Smooth muscle cell (in vitro differentiated cells): Measurements from ENCODE around the gene ENPP3. TPM values are rescaled to one million over a fixed set of nuclear protein-coding genes. Genes with fewer than 3 reads are reported as not detected.
A peak's percentile ranks its signal among the peaks of the same experiment; 100 is the strongest.

ENCODE experiments used
- DNase-seq: peaks from one replicate; lab custom pipeline; 2025; ENCODE audit not compliant: unreplicated experiment; lab: John Stamatoyannopoulos, UW
- H2AFZ ChIP-seq: fragments of 200-600 bp; sonication (generic); 2 replicates; pipeline ENCODE4 v1.6.0; 2016; ENCODE audit warnings: antibody characterized with exemption, low read depth, mild to moderate bottlenecking
- H3F3A ChIP-seq: fragments of 200-600 bp; sonication (generic); 2 replicates; pipeline ENCODE4 v1.6.0; 2017; ENCODE audit warnings: antibody characterized with exemption, low read depth
- H3K27ac ChIP-seq: fragments of 200-600 bp; sonication (generic); 2 replicates; pipeline ENCODE4 v1.5.1; 2016; ENCODE audit warnings: low read depth, mild to moderate bottlenecking
- H3K27me3 ChIP-seq: fragments of 200-600 bp; sonication (generic); 2 replicates; pipeline ENCODE4 v1.6.1; 2016; ENCODE audit warnings: low read depth, mild to moderate bottlenecking
- H3K36me3 ChIP-seq: fragments of 200-600 bp; sonication (generic); 2 replicates; pipeline ENCODE4 v1.5.1; 2016; ENCODE audit warnings: low read depth
- H3K4me1 ChIP-seq: fragments of 200-600 bp; sonication (generic); 2 replicates; pipeline ENCODE4 v1.5.1; 2016; ENCODE audit warnings: low read depth
- H3K4me2 ChIP-seq: fragments of 200-600 bp; sonication (generic); 2 replicates; pipeline ENCODE4 v1.6.0; 2016; ENCODE audit warnings: mild to moderate bottlenecking
- H3K4me3 ChIP-seq: fragments of 200-600 bp; sonication (generic); 2 replicates; pipeline ENCODE4 v1.5.1; 2016; ENCODE audit warnings: mild to moderate bottlenecking
- H3K79me2 ChIP-seq: fragments of 200-600 bp; sonication (generic); 2 replicates; pipeline ENCODE4 v1.6.0; 2016; ENCODE audit warnings: low read depth, mild to moderate bottlenecking
- H3K9ac ChIP-seq: fragments of 200-600 bp; sonication (generic); 2 replicates; pipeline ENCODE4 v1.6.0; 2016; ENCODE audit warnings: low read depth
- H3K9me3 ChIP-seq: fragments of 200-600 bp; sonication (generic); replicated peaks from 2 replicates; pipeline ENCODE4 v1.5.1; 2016; ENCODE audit warnings: low read depth
- H4K20me1 ChIP-seq: fragments of 200-600 bp; sonication (generic); 2 replicates; pipeline ENCODE4 v1.6.0; 2016; ENCODE audit warnings: low read depth
- CTCF ChIP-seq: fragments of 200-600 bp; sonication (generic); IDR thresholded peaks from 2 replicates; pipeline ENCODE4 v1.5.1; 2017; ENCODE audit warnings: borderline replicate concordance, mild to moderate bottlenecking, antibody characterized with exemption; ENCODE audit not compliant: insufficient read depth, poor library complexity, severe bottlenecking
- WGBS: methylation state at CpG from one replicate; pipeline ENCODE4 v1.1.7; 2016; ENCODE audit warnings: low lambda C conversion rate; 5-methylcytosine and 5-hydroxymethylcytosine counted together
- polyA plus RNA-seq: library from polyadenylated mRNA; unstranded; fragments of >200 nt; fragmentation: Nextera tagmentation; extraction: Ambion mirVana; gene quantifications from 2 replicates; pipeline ENCODE4 v1.2.1, GENCODE V29; 2016
- total RNA-seq: library from RNA; depleted of rRNA; stranded (reverse); fragments of >200 nt; gene quantifications from 2 replicates; pipeline ENCODE4 v1.2.3, GENCODE V29; 2014

Gene ENPP3
- total and polyA plus RNA-seq, 2 experiments from 2014 or later = 0.16 to 0.18 TPM

DNA sequence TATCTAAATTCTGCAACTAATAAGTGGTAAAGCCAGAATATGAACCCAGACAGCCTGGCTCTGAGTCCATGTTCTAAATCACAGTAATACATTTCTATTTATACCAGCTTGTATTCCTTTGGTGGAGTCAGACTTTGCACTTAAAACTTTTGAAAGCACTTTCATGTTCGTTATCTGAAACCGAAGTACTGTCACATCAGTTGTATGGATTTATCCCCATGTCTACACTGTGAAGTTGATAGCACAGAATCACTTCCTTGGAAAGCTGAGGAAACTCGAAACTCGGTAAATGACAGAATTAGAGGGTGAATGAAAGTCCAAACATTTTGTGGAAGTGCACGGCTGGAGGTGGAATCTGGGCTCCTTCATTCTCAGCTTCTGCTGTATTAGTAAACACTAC is 102.0 kb downstream of the ENPP3 start:
- peak overlapping the region; percentile 51 for H2AFZ ChIP-seq
- H3K36me3 ChIP-seq = no peaks in the 10 kb centered on the region
- H3K4me1 ChIP-seq = peaks cover 7% of the 10 kb centered on the region
- no peaks in the 10 kb centered on the region for H4K20me1 ChIP-seq
- H3K4me2 ChIP-seq = peak overlapping the region; percentile 40
- peak overlapping the region; percentile 29 for H3K27ac ChIP-seq
- H3K27me3 ChIP-seq = no peaks in the 10 kb centered on the region
- H3K79me2 ChIP-seq = no peaks in the 10 kb centered on the region
- H3F3A ChIP-seq = no peaks in the 10 kb centered on the region
- no peak for DNase-seq
- no peak overlapping the region for H3K9ac ChIP-seq
- no peaks in the 10 kb centered on the region for H3K9me3 ChIP-seq
- WGBS = 31% methylated on average over 5 of the region's 5 CpGs
- no peak overlapping the region for H3K4me3 ChIP-seq
- TF ChIP-seq CTCF = no peak

DNA sequence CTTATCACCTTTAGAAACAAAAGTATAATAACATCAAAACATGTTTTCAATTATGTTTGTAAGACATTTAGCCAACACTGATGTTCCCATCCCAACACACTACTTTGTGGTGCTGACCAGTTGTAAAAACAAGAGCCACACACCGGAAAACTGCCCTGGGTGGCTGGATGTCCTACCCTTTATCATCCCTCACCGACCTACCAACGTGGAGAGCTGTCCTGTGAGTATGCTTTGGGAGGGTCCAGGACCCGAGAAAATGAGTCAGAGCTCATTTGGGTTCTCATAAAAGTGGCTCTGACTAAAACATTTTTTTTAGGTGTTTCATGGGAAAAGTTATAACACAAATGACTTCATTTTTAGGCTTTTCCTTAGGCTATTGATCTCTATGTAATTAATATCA is 103.1 kb downstream of the ENPP3 start:
- H3K4me1 ChIP-seq = peaks cover 7% of the 10 kb centered on the region
- no peaks in the 10 kb centered on the region for H3K79me2 ChIP-seq
- no peaks in the 10 kb centered on the region for H3K9me3 ChIP-seq
- no peaks in the 10 kb centered on the region for H3K27me3 ChIP-seq
- H3F3A ChIP-seq = no peaks in the 10 kb centered on the region
- H3K4me3 ChIP-seq = no peak overlapping the region
- H3K4me2 ChIP-seq = no peak overlapping the region
- no peak overlapping the region for H2AFZ ChIP-seq
- DNase-seq = no peak
- no peak overlapping the region for H3K9ac ChIP-seq
- H3K27ac ChIP-seq = peak overlapping the region; percentile 29
- no peak for TF ChIP-seq CTCF
- WGBS = 26% methylated on average over 4 of the region's 4 CpGs
- H4K20me1 ChIP-seq = no peaks in the 10 kb centered on the region
- H3K36me3 ChIP-seq = no peaks in the 10 kb centered on the region

GRCh38 chr6:131741688-131742393 is 104.7 kb downstream of the ENPP3 start:
- 89% methylated on average over 3 of the region's 3 CpGs for WGBS
- Histone ChIP-seq H3K4me2 (no peak overlapping the region), H3K27me3 (no peaks in the 10 kb centered on the region), H2AFZ (no peak overlapping the region), H4K20me1 (no peaks in the 10 kb centered on the region), H3K36me3 (no peaks in the 10 kb centered on the region), H3K4me1 (peaks cover 4% of the 10 kb centered on the region), H3K9me3 (no peaks in the 10 kb centered on the region), H3K27ac (no peak overlapping the region), H3K4me3 (no peak overlapping the region), H3K79me2 (no peaks in the 10 kb centered on the region), H3K9ac (no peak overlapping the region), H3F3A (no peaks in the 10 kb centered on the region)
- no peak for DNase-seq
- no peak for TF ChIP-seq CTCF
